ENCODE measurements around the gene TCF12.

DNA sequence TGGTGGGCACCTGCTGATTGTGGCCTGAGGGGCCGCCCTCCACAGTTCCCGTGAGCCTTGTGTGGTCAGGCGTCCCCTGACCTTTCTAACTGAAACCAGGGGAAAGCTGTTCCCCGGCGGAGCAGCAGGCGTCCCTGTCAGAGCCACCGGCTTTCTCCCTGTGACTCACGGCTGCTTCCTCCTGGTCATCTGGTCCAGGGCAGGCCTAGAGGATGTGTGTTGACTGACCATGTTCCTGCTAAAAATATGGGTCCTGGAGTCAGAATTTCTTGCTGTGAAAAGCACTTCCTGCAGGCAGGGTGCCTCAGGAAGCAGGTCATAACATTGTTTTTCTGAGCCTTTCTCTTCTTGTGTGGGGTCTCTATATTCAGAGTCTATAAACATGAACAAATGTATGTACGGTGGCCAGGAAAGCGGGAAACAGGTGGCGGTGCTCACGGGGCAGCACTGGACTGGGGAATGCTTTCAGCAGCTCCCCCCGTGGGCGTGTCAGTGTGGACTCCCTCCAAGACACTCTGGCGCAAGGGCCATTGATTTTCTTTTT, 419.5 kb downstream of the TCF12 start:
- TF ChIP-seq YY1 (IDR thresholded peaks at IDR 0.05; ENCODE audit: insufficient read depth, insufficient read length), result no peak
- TF ChIP-seq ZNF274 (IDR thresholded peaks at IDR 0.05; ENCODE audit: low read depth, low read length), result no peak
